ENCODE results near the gene PLIN3. TPM values are rescaled to one million over a fixed set of nuclear protein-coding genes. Genes with fewer than 3 reads are reported as not detected.

Gene PLIN3
- total and polyA plus RNA-seq, 9 of the 15 experiments (the other 6 are each of a cell fraction or from before 2014, with no cell fraction given) = 7.5 to 75.6 (median 43.1) TPM

DNA sequence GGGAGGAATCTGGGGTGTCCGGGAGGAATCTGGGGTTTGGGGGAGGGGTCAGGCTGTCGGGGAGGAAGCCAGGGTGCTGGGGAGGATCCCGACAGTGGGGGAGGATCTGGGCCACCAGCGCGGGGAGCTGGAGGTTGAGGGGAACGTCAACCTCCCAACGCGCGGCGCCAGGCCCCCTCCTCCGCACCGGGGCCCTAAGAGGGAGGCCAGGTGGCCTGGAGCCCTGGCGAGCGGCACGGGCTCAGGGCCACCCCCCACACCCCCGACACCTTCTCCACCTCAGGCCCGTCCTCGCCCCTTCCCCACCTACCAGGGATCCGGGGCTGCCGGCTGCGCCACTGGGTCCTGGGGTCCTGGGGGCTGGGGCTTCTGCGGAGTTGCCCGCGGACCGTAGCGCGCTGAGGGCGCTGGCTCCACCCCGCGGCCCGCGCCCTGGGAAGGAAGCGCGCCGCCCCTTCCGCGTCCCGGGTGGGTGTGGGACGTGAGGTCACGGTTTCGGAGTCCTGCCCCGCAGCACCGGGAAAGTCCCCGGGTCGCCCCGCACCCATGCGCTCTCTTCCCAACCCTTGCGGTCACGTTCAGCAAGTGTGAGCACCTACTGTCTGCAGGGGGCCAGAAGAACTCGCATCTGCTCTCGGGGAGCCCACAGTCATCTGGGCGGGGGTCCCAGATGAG, 36.0 kb downstream of the PLIN3 start, which contains the start of gene TICAM1 (continued):
- peak; percentile 69 to 82 for TF ChIP-seq MAZ (CRISPR knock-in tag; conservative IDR thresholded peaks at IDR 0.05 in 1 of 2, IDR thresholded peaks at IDR 0.05 in 1 of 2)
- 0 out of 2 replicates have a peak, but pooled peaks have one; percentile 17 for TF ChIP-seq ZNF766 (CRISPR knock-in tag; conservative IDR thresholded peaks at IDR 0.05)
- TF ChIP-seq, protein P1, sequence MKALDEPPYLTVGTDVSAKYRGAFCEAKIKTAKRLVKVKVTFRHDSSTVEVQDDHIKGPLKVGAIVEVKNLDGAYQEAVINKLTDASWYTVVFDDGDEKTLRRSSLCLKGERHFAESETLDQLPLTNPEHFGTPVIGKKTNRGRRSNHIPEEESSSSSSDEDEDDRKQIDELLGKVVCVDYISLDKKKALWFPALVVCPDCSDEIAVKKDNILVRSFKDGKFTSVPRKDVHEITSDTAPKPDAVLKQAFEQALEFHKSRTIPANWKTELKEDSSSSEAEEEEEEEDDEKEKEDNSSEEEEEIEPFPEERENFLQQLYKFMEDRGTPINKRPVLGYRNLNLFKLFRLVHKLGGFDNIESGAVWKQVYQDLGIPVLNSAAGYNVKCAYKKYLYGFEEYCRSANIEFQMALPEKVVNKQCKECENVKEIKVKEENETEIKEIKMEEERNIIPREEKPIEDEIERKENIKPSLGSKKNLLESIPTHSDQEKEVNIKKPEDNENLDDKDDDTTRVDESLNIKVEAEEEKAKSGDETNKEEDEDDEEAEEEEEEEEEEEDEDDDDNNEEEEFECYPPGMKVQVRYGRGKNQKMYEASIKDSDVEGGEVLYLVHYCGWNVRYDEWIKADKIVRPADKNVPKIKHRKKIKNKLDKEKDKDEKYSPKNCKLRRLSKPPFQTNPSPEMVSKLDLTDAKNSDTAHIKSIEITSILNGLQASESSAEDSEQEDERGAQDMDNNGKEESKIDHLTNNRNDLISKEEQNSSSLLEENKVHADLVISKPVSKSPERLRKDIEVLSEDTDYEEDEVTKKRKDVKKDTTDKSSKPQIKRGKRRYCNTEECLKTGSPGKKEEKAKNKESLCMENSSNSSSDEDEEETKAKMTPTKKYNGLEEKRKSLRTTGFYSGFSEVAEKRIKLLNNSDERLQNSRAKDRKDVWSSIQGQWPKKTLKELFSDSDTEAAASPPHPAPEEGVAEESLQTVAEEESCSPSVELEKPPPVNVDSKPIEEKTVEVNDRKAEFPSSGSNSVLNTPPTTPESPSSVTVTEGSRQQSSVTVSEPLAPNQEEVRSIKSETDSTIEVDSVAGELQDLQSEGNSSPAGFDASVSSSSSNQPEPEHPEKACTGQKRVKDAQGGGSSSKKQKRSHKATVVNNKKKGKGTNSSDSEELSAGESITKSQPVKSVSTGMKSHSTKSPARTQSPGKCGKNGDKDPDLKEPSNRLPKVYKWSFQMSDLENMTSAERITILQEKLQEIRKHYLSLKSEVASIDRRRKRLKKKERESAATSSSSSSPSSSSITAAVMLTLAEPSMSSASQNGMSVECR (CRISPR knock-in tag; IDR thresholded peaks at IDR 0.05) = peak; percentile 40; the same call in 1 of the 2 replicates
- TF ChIP-seq, protein P2, sequence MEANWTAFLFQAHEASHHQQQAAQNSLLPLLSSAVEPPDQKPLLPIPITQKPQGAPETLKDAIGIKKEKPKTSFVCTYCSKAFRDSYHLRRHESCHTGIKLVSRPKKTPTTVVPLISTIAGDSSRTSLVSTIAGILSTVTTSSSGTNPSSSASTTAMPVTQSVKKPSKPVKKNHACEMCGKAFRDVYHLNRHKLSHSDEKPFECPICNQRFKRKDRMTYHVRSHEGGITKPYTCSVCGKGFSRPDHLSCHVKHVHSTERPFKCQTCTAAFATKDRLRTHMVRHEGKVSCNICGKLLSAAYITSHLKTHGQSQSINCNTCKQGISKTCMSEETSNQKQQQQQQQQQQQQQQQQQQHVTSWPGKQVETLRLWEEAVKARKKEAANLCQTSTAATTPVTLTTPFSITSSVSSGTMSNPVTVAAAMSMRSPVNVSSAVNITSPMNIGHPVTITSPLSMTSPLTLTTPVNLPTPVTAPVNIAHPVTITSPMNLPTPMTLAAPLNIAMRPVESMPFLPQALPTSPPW (CRISPR knock-in tag; IDR thresholded peaks at IDR 0.05) = peak; percentile 59
- TF ChIP-seq NRF1 (conservative IDR thresholded peaks at IDR 0.05 in 1 of 2, IDR thresholded peaks at IDR 0.05 in 1 of 2) = peak; percentile 35 to 63; a peak in 3 of 4 replicates

Measured in K562 (cell line).